Measurements from ENCODE around the gene ABCA3.
"Not testable (repeated sequence)": the region's sequence is repeated elsewhere in the genome, so short reads cannot be mapped to it uniquely, and the experiment has no call there.

The ABCA3 gene

DNA sequence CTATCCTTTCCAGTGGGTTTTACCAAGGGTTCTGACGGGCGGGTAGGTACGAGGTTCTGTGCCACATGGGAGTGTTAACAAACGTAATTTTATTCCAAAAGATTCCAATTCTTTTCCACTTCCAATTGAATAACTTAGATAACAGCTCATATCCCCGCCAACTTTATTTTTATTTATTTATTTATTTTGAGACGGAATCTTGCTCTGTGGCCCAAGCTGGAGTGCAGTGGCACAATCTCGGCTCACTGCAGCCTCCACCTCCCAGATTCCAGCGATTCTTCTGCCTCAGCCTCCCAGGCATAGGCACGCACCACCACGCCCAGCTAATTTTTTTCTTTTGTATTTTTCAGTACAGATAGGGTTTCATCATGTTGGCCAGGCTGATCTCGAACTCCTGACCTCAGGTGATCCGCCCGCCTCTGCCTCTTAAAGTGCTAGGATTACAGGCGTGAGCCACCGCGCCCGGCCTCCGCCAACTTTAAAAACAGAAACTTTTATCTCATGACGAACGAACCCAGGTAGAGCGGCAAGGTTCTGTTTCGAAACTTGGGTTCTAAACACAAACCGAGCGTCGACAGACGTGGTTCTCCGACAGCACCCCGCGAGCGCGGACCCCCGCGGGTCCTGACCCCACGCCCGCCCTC is 89.8 kb downstream of the ABCA3 start:
- DNase-seq = no peak

DNA sequence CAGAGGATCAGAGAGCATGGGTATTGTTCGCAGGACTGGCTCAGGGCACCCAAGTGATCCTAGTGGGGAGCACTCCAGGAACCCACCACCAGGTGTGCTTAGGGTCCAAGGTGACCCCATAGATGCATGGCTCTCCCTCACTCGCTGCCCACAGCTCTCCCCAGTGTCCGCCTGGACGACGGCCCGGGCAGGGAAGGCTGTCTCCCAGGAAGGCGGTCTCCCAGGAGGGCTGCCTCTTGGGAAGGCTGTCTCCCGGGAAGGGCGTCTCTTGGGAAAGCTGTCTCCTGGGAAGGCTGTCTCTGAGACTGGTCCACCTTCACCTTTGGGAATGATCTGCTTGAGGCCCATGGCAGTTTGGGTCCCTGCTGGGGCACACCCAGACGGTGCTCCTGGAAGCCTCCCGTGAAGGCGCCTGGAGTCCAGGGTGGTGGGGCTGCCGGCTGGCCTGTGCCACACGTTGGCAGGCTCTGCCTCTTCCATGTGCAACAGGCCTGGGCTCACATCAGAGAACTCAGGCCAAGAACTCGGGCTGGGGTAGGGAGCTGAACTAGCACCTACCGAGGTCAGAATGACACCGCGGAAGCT is 94.1 kb downstream of the ABCA3 start:
- no peak for DNase-seq

DNA sequence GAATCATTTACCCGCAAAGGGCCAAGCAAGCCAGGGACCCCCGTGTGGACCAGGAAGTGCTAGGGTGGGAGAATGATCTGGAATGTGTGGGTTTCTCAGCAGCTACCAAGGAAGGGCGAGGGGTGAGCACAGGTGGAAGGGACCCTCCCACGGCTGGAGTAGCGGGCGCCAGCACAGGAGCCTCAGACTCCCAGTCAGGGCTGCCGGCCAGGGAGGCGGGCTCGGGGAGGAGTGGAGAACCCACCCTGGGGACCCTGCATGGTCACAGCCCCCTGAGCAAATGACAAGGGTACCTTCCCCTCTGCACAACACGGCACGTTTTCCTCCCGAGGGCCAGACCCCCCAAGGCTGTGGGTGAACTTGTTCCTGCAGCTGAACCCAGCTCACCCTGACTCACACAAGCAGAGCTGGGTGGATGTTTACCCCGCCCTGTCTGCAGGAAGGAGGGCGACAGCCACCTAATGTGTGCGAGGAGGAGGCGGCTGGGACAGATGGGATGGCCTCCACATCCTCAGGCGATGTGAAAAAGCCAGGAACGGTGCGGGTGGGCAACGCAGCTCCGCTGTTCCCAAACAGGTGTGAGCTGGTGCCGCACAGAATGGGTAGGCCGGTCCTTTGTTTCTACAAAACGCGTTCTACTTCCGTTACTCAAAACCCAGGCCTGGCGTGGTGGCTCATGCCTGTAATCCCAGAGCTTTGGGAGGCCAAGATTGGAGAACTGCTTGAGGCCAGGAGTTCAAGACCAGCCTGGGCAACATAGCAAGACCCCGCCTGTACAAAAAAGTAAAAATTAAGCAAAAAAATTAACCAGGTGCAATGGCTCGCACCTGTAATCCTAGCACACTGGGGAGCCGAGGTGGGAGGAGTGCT is 95.4 kb downstream of the ABCA3 start:
- DNase-seq = no peak

DNA sequence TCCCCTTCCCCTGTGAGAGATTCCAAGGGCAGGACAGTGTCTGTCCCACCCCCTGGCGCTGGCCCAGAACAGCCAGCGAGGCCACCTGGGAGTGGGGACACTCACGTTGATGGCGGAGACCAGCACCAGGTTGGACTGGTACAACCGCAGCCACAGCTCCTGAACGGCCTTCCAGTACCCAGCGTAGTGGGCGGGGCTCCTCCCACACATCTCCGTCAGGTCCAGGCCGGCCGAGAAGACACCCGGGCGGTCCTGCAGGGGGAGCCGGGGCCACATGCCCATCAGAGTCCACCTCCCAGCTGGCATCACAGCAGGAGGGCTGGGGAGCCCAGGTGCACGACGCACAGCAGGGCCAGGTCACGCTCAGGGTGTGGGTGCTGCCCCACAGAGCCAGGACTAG is 96.2 kb downstream of the ABCA3 start:
- no peak for DNase-seq

DNA sequence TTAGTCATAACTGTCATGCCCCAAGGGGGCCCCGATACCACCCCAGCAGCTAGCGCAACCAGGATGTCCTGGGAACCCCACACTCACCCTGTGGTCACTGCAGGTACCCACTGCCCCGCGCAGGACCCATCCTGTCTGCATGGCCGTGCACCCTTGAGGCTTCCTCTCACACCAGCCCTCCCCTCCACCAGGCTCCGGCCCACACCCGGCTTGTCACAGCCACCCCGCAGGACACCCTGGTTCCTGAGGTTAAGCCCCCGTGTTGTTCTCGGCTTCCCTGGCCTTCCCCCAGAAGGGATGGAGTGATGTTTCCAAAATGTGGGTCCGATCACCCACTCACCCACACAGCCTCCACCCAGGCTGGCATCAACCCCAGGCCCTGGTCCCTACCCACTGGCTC is 96.7 kb downstream of the ABCA3 start:
- no peak for DNase-seq

DNA sequence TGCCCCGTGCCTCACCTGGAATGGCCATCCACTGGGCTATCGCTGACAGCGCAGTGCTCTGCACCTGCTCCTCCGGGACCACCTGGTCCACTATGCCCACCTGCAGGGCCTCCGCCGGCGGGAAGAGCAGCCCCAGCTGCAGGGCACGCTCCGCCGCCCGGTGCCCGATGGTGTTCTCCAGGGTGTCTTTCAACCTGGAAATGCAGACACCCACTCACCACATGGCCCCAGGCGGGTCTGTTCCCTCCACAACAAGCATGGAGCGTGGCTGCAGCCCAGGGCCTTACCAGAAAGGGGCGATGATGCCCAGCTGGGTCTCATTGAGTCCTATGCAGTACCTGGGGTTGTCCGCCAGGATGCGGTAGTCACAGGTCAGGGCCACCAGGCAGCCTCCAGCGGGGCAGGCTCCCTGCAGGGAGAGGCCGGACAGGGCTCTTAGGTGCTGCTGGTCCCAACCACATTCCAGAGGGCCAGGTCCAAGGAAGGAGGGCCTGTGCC is 97.4 kb downstream of the ABCA3 start:
- DNase-seq = no peak

DNA sequence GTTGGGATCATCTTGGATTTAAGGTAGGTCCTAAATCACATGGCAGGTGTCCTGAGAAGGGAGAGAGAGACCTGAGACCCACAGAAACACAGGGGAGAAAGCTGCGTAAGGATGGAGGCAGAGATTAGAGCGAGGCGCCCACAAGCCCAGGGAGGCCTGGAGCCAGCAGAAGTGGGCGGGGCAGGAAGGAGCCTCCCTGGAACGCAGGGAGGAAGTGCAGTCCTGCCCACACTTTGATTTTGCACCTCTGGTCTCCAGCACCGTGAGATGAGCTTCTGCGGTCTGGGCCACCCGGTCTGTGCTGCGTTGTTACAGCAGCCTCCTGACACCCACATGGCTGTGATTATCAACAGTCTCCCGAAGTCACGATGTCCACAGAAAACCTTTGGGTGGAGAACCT is 97.9 kb downstream of the ABCA3 start:
- no peak for DNase-seq

DNA sequence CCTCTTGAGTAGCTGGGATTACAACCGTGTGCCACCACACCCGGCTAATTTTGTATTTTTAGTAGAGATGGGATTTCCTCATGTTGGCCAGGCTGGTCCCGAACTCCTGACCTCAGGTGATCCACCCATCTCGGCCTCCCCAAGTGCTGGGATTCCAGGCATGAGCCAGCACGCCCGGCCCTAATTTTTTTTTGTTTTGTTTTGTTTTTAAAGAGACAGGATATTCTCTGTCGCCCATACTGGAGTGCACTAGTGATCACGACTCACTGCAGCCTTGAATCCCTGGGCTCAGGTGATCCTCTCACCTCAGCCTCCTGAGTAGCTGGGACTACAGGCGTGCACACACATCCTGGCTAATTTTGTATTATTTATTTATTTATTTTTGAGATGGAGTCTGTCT is 100.2 kb downstream of the ABCA3 start:
- not testable (repeated sequence) for DNase-seq

DNA sequence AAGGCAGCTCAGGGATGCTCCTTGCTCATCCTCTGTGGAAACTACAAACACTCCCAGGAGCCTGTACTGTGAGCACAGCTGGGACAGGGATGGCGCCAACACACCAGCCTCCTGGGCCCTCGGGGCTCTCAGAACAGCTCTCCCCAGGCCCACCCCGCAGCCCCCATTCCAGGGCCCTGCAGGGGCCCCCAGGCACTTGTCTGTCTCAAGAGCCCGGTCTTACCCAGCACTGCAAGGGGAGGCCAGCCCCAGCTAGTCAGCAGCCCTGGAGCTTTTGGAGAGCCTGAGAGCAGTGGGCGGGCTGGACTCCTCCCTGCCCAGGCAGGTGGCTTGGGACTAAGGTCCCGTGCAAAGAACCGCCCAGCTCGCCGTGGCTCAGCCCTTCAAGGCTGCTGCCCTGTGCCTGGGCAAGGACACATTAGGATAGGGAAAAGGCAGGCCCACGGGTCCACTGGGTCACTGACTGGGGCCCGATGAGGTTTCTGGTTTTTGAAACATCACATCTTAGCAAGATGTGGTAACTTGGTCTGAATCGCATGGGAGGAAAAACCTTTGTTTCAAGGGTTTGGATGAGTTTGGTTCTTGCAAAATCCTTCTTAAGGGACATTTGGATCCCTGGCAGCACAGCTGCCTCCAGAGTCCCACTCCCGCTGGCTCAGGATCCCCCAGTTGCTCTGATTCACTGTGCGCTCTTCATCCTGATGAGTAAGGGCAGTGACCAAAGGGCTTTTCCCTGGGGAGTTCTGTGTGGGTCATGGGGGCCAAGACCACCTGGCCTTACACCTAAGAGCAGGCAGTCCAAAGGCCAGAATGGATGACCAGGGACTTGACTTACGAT is 101.5 kb downstream of the ABCA3 start:
- DNase-seq = no peak

DNA sequence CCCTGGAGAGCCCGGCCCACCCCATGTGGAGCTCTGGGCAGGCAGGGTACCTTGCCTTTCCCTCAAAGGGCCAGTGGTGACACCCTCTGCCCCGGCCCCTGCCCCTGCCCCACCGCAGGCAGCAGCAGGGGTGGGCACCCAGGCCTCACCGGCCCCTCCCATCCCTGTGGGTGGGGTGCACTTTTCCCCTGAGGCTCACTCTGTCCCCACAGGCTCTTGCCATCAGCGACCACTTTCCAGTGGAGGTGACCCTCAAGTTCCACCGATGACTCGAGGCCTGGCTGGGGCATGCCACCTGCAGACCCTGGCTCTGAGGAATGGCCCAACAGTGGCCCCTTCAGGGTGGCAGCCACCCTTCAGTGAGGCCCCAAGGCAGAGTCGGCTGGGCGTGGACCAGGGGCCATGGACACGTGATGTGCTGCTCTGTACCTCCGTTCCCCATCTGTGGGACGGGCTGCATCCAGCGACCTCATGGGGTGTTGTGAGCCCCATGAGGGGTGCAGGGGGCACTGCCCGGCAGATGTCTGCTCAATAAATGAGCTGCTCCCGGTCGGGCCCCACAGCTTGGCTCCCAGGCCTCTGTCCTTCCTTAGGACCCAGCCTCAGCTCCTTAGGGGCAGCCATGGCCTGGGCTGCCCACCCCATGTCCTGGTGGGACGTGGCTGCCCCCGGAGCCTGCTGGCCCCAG is 102.2 kb downstream of the ABCA3 start:
- no peak for DNase-seq

DNA sequence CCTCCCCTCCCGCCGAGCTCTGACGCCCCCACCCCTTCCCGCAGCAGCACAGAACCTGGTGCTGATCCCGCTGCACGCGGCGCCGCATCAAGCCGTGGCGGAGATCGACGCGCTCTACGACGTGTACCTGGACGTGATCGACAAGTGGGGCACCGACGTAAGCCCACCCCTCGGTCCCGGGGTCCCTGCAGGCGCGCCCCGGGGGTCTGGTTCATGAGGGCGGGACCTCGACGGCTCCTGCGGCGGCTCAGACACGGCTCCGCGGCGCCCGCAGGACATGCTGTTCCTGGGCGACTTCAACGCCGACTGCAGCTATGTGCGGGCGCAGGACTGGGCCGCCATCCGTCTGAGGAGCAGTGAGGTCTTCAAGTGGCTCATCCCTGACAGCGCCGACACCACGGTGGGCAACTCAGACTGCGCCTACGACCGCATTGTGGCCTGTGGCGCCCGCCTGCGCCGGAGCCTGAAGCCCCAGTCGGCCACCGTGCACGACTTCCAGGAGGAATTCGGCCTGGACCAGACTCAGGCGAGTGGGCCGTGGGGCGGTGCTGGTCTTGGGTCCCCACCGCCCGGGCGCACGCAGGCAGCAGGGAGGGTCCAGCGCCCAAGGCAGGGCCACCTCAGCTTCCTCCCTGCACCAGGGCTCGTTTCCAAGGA is 102.9 kb downstream of the ABCA3 start:
- DNase-seq = no peak

DNA sequence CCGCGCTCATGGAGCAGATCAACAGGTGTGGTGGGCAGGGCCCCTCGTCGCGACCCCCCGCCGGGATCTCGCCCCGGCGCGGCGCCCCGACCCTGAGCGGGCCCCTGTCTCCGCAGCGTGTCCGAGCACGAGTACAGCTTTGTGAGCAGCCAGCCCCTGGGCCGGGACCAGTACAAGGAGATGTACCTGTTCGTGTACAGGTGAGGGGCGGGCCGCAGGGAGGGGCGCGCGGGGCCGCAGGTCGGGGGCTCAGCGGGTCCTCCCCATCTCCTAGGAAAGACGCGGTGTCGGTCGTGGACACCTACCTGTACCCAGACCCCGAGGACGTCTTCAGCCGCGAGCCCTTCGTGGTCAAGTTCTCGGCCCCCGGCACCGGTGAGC is 103.4 kb downstream of the ABCA3 start:
- DNase-seq = no peak

DNA sequence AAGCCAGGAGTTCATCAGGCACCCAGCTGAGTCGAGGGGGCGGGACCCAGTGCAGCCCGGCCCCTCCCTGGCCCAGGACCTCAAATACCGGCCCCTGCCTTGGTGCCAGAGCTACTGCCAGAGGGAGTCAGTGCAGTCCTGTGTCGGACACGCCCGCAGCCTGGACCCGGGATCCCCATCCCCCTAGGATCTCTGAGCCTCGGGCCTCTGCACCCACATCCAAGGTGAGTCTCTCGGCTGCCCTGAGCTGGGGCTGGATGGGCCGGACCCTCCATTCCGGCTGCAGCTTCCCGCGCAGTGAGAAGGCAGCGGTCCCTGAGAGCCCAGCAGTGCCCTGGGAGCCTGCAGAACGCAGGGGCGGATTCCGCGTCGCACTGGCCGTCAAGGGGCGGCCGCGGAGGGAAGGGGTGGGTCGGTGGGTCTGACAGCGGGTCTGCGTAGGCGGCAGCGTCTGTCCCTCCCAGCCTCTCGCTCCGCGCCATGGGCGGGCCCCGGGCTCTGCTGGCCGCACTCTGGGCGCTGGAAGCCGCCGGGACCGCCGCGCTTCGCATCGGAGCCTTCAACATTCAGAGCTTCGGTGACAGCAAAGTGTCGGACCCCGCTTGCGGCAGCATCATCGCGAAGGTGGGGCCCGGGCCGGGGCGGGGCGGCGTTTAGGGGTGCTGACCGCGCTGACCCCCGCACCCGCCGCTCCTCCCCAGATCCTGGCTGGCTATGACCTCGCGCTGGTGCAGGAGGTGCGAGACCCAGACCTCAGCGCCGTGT is 104.0 kb downstream of the ABCA3 start, which contains the start of gene DNASE1L2:
DNASE1L2 (plus strand) TSS at position 108 of the 765 bp plus-strand sequence; CDS start at position 481, 373 bp downstream.
- no peak for DNase-seq

DNA sequence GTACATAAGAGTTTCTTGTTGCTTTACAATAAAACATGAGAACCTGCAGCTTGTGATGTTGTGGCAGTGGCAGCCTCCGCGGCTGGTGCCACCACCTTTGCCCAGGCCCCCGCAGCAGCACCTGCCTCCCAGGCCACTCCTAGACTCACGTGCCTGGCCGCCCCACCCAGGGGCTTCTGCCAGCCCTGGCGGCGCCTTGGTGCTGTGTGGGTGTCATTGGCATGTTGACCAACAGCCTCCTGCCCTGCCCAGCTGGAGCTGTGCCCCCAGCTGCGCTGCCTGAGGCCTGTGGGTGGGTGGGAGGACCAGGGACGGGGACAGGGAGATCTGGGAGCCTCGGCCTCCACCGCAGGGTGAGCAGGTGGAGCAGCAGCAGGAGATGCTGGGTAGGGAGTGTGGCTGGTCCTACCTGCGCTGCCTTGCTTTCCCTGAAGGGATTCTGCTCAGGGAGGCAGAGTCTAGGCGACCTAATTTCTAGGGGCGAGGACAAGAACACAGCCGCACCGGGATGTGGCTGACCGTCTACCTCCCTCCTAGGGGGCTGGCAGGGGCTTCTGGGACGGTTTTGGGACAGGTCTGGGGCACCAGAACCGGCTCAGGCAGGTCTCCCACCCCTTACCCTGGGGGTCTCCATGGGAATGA is 104.7 kb downstream of the ABCA3 start:
- no peak for DNase-seq

DNA sequence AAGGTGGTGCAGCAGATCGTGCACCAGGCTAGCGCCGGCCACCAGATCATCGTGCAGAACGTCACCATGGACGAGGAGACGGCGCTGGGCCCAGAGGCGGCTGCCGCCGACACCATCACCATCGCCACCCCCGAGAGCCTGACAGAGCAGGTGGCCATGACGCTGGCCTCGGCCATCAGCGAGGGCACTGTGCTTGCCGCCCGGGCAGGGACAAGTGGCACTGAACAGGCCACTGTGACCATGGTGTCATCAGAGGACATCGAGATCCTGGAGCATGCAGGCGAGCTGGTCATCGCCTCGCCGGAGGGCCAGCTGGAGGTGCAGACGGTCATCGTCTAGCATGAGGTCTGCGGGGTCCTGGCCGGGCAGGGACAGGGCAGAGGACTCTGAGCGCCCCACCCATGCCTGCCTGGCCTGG is 105.3 kb downstream of the ABCA3 start:
- DNase-seq = no peak

DNA sequence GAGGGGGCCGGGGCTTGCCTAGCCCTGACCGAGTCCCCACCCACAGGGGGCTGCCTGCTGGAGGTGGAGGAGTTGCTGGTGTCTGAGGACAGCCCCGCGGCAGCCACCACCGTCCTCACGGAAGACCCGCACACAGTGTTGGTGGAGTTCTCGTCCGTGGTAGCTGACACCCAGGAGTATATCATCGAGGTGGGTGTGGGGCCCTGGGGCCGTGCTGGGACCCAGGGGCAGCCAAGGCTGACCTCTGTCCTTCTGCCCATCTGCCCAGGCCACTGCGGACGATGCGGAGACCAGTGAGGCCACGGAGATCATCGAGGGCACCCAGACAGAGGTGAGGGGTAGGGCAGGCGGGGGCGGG is 105.7 kb downstream of the ABCA3 start:
- DNase-seq = no peak

DNA sequence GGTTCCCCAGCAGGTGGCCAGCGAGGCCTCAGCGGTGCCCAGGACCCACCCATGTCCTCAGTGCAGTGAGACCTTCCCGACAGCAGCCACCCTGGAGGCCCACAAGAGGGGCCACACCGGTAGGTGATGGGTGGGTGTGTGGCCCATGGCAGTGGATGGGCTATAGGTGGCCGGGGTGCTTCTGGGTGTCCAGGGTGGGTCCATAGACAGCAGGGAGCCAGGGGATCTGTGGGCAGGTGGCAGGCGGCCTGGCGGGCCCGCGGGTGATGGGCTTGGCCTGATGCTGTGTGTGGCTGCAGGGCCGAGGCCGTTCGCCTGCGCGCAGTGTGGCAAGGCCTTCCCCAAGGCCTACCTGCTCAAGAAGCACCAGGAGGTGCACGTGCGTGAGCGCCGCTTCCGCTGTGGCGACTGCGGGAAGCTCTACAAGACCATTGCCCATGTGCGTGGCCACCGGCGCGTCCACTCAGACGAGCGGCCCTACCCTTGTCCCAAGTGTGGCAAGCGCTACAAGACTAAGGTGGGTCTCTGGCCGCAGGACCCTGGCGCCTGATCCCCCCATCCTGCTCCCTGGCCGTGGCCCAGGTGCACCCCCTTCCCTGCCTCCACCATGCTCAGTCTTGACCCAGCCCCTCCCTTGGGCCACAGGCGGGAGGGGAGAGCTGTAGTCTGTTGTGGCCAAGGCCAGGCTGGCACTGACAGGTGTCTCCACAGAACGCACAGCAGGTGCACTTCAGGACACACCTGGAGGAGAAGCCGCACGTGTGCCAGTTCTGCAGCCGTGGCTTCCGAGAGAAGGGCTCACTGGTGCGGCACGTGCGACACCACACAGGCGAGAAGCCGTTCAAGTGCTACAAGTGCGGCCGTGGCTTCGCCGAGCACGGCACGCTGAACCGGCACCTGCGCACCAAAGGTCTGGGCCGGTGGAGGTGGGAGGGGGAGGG is 106.4 kb downstream of the ABCA3 start:
- no peak for DNase-seq

DNA sequence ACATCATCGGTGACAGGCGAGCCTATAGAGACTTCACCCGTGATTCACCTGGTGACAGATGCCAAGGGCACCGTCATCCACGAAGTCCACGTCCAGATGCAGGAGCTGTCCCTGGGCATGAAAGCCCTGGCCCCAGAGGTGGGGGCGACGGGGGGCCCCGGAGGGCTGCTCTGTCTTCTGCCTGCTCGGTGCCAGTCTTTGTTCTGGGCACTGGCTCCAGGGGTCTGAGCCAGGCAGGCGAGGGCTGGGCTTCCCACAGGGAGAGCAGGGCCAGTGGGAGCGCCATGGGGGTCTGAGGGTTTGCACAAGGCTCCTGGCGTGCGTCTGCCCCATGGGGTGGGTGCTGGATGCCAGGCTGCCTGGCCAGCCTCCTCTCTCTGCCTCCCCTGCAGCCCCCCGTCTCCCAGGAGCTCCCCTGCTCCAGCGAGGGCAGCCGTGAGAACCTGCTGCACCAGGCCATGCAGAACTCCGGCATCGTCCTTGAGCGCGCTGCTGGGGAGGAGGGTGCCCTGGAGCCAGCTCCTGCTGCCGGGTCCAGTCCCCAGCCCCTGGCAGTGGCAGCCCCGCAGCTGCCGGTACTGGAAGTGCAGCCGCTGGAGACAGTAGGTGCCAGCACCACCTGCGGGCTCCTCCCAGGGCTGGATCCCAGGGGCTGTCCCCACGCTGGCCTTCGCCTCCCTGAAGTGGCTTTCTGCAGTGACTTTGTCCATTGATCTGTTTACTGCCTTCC is 107.3 kb downstream of the ABCA3 start:
- no peak for DNase-seq
